Endothelial cell of umbilical vein (primary cell): ENCODE measurements around the gene MORC1. TPM values are rescaled to one million over a fixed set of nuclear protein-coding genes. Genes with fewer than 3 reads are reported as not detected.

ENCODE experiments used
- BruUV-seq: library from RNA; stranded (reverse); fragments of 400-500 nt; replicated peaks from 2 replicates; lab custom pipeline; 2021; lab: Mats Ljungman, UMichigan
- CTCF ChIA-PET: fragments of 300-600, 350-600 bp; sonication (Branson Sonifier 250); formaldehyde crosslinking; loops from one replicate; lab custom pipeline; 2021; ENCODE audit warnings: antibody characterized with exemption, inconsistent platforms; lab: Charles Lee
- POLR2A ChIA-PET: fragments of 300-600, 350-600 bp; sonication (Branson Sonifier 250); formaldehyde crosslinking; loops from one replicate; lab custom pipeline; 2021; ENCODE audit warnings: antibody characterized with exemption, inconsistent platforms; lab: Charles Lee
- DNase-seq: peaks from one replicate; pipeline ENCODE4 v3.0.0-alpha.2; 2011; ENCODE audit warnings: low read depth, low spot score
- FAIRE-seq: peaks from 2 replicates; lab custom pipeline; 2011; peaks lifted over from hg19 to GRCh38; lab: Jason Lieb, UNC
- H2AFZ ChIP-seq: 2 replicates; pipeline ENCODE4 v1.6.0; 2012; ENCODE audit warnings: low read depth, low read length, control low read depth, inconsistent platforms
- H3K27ac ChIP-seq: 2 replicates; pipeline ENCODE4 v1.5.1; 2011; ENCODE audit warnings: low read depth, mild to moderate bottlenecking, control low read depth, low read length, moderate library complexity; ENCODE audit not compliant: insufficient read depth
- H3K27me3 ChIP-seq, 2 experiments: 2 replicates each; pipeline versions ENCODE4 v1.6.0 to v1.6.1; 2011; ENCODE audit warnings: low read length in 2 of 2, mixed read lengths in 1 of 2; ENCODE audit not compliant: control insufficient read depth in 2 of 2, insufficient read depth in 2 of 2
- H3K36me3 ChIP-seq, 2 experiments: 2 replicates in 1 of 2; 3 replicates in 1 of 2; pipeline ENCODE4 v1.5.1; 2011; ENCODE audit warnings: low read length in 2 of 2, mild to moderate bottlenecking in 1 of 2, moderate library complexity in 1 of 2; ENCODE audit not compliant: control insufficient read depth in 2 of 2, insufficient read depth in 2 of 2; ENCODE audit errors: extremely low read depth in 1 of 2
- H3K4me1 ChIP-seq: 3 replicates; pipeline ENCODE4 v1.5.1; 2011; ENCODE audit warnings: mild to moderate bottlenecking, low read length; ENCODE audit not compliant: control insufficient read depth, insufficient read depth; ENCODE audit errors: extremely low read depth
- H3K4me2 ChIP-seq: 2 replicates; pipeline ENCODE4 v1.6.1; 2011; ENCODE audit warnings: low read length, control low read depth, mixed read lengths; ENCODE audit not compliant: insufficient read depth
- H3K4me3 ChIP-seq, 3 experiments: fragments of 200-600 bp in 1 of 3; sonication (generic), shearing (Covaris generic) in 1 of 3; replicated peaks in 1 of 3; 2 replicates each; pipeline ENCODE4 v1.5.1; 2011 to 2016; ENCODE audit warnings: control low read depth in 3 of 3, low read length in 3 of 3, mild to moderate bottlenecking in 2 of 3, inconsistent platforms in 1 of 3, low read depth in 1 of 3, moderate library complexity in 1 of 3; ENCODE audit not compliant: insufficient read depth in 1 of 3
- H3K79me2 ChIP-seq: 2 replicates; pipeline ENCODE4 v1.6.0; 2012; ENCODE audit warnings: low read length, inconsistent platforms; ENCODE audit not compliant: control insufficient read depth, insufficient read depth
- H3K9ac ChIP-seq: replicated peaks from 2 replicates; pipeline ENCODE3; 2011; ENCODE audit warnings: low read length, control low read depth; ENCODE audit not compliant: insufficient read depth; ENCODE audit errors: extremely low read depth
- H3K9me1 ChIP-seq: replicated peaks from 3 replicates; pipeline ENCODE4 v1.6.0; 2011; ENCODE audit warnings: mild to moderate bottlenecking, low read length; ENCODE audit not compliant: control insufficient read depth, insufficient read depth; ENCODE audit errors: extremely low read depth
- H3K9me3 ChIP-seq: replicated peaks from 2 replicates; pipeline ENCODE4 v1.5.1; 2012; ENCODE audit warnings: low read length, inconsistent platforms; ENCODE audit not compliant: control insufficient read depth, insufficient read depth
- H4K20me1 ChIP-seq: replicated peaks from 2 replicates; pipeline ENCODE3; 2011; ENCODE audit warnings: mild to moderate bottlenecking, low read length; ENCODE audit not compliant: control insufficient read depth, insufficient read depth; ENCODE audit errors: extremely low read depth
- CTCF ChIP-seq, 2 donors: IDR thresholded peaks; 1 replicate in 1 of 2; 2 replicates in 1 of 2; pipeline ENCODE4 v1.5.1; 2011; ENCODE audit warnings: low read length in 2 of 2, mild to moderate bottlenecking in 2 of 2, moderate library complexity in 2 of 2, control low read depth in 1 of 2, inconsistent platforms in 1 of 2, low read depth in 1 of 2; ENCODE audit not compliant: insufficient read depth in 1 of 2; ENCODE audit errors: extremely low read depth in 1 of 2
- EZH2 ChIP-seq: IDR thresholded peaks from 2 replicates; pipeline ENCODE4 v1.6.1; 2012; ENCODE audit warnings: borderline replicate concordance, low read depth, mild to moderate bottlenecking, moderate library complexity, low read length, inconsistent platforms; ENCODE audit not compliant: severe bottlenecking
- FOS ChIP-seq: IDR thresholded peaks from 2 replicates; pipeline ENCODE4 v1.6.1; 2011; ENCODE audit warnings: mild to moderate bottlenecking, low read length, moderate library complexity, borderline replicate concordance; ENCODE audit not compliant: insufficient read depth
- GATA2 ChIP-seq: IDR thresholded peaks from 2 replicates; pipeline ENCODE4 v1.7.0; 2011; ENCODE audit warnings: low read depth, mild to moderate bottlenecking, moderate library complexity, mixed read lengths, low read length; ENCODE audit not compliant: insufficient read length, insufficient read depth
- JUN ChIP-seq: IDR thresholded peaks from 2 replicates; pipeline ENCODE4 v1.6.1; 2011; ENCODE audit warnings: borderline replicate concordance, low read depth; ENCODE audit not compliant: insufficient read length, insufficient read depth
- MYC ChIP-seq: IDR thresholded peaks from one replicate; pipeline ENCODE4 v1.6.1; 2011; ENCODE audit warnings: mild to moderate bottlenecking, low read depth, low read length
- POLR2A ChIP-seq: IDR thresholded peaks from 2 replicates; pipeline ENCODE4 v1.6.1; 2012; ENCODE audit warnings: low read depth, mild to moderate bottlenecking, control low read depth, low read length
- POLR2AphosphoS5 ChIP-seq: IDR thresholded peaks from 2 replicates; pipeline ENCODE4 v1.6.1; 2012; ENCODE audit warnings: low read depth, mild to moderate bottlenecking, control low read depth, low read length, moderate library complexity; ENCODE audit not compliant: insufficient read depth
- dilution Hi-C: fragments of 300-500 bp; cut with MboI; formaldehyde crosslinking; loops from one replicate; pipeline ENCODE4 v1.15.0; 2019; ENCODE audit warnings: low sequenced_read_pairs; ENCODE audit not compliant: extremely low pct_ligation_motif_present
- intact Hi-C: fragments of 100-400 bp; cut with micrococcal nuclease; formaldehyde crosslinking; loops from one replicate; pipeline ENCODE4 v1.10.0; 2022
- polyA plus RNA-seq, 4 experiments: library from polyadenylated mRNA; depleted of rRNA in 3 of 4; stranded (reverse) in 3 of 4; unstranded in 1 of 4; fragments of >200 nt; gene quantifications; 2 replicates each; pipeline versions ENCODE4 v1.2.1 to v1.2.3, GENCODE V29; 2011 to 2012; ENCODE audit warnings: missing spikeins in 1 of 4
- total RNA-seq: library from RNA; stranded (reverse); gene quantifications from 2 replicates; pipeline ENCODE4 v1.2.3, GENCODE V29; 2021
- TF ChIP-seq, protein P1 (sequence below): IDR thresholded peaks from 2 replicates; pipeline ENCODE4 v1.6.1; 2011; ENCODE audit not compliant: insufficient read depth, insufficient read length

Gene MORC1
- total and polyA plus RNA-seq, 2 donors (not counting 3 experiments of a cell fraction or from before 2014, with no cell fraction given) = not detected

DNA sequence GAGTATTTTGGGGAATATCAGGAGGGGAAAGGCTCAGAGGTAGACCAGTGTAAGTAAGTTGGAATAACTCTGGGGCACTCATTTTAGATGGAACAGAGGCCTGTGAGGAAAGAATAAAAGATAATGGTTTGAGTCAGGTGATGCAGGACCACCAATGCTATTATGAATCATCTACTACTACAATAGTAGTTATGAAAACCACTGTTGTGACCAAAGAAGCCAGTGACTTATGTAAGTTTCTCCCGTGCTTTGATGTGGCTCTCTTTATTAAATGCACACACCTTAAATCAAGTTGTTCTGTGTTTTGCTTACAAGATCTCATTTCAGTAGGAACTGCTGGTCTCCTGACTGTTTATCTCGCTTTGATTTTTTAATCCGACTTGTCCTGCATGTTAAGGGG lies 151.2 kb downstream of the MORC1 start:
- H3K9me1 ChIP-seq = no peaks in the 10 kb centered on the region
- no peaks in the 10 kb centered on the region for H3K27me3 ChIP-seq
- H3K79me2 ChIP-seq = no peaks in the 10 kb centered on the region
- no TSS peak for BruUV-seq
- no peaks in the 10 kb centered on the region for H3K36me3 ChIP-seq
- H2AFZ ChIP-seq = no peak overlapping the region
- dilution Hi-C loops (no loop called here), intact Hi-C loops (no loop called here)
- no peak overlapping the region for H3K4me3 ChIP-seq
- no peak overlapping the region for H3K27ac ChIP-seq
- no peaks in the 10 kb centered on the region for H3K9me3 ChIP-seq
- ChIA-PET CTCF (no interaction called here), POLR2A (no interaction called here)
- H4K20me1 ChIP-seq = no peaks in the 10 kb centered on the region
- no peak for TF ChIP-seq CTCF (IDR thresholded peaks at IDR 0.05; ENCODE audit: extremely low read depth in 1 of 2, insufficient read depth in 1 of 2, low read depth in 1 of 2, low read length in 2 of 2)
- TF ChIP-seq JUN = no peak
- no peak for TF ChIP-seq POLR2A
- no peak for TF ChIP-seq GATA2
- TF ChIP-seq MYC = no peak
- TF ChIP-seq EZH2 = no peak
- TF ChIP-seq, protein P1, sequence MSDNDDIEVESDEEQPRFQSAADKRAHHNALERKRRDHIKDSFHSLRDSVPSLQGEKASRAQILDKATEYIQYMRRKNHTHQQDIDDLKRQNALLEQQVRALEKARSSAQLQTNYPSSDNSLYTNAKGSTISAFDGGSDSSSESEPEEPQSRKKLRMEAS = no peak
- TF ChIP-seq FOS = no peak
- no peak for TF ChIP-seq POLR2AphosphoS5
- H3K4me1 ChIP-seq = no peaks in the 10 kb centered on the region
- H3K9ac ChIP-seq = no peak overlapping the region
- DNase-seq (no peak), FAIRE-seq (no peak)
- H3K4me2 ChIP-seq = no peak overlapping the region
